ENCODE measurements around the gene MRPS7.
"Not testable (repeated sequence)": the region's sequence is repeated elsewhere in the genome, so short reads cannot be mapped to it uniquely, and the experiment has no call there.

Gene MRPS7

DNA sequence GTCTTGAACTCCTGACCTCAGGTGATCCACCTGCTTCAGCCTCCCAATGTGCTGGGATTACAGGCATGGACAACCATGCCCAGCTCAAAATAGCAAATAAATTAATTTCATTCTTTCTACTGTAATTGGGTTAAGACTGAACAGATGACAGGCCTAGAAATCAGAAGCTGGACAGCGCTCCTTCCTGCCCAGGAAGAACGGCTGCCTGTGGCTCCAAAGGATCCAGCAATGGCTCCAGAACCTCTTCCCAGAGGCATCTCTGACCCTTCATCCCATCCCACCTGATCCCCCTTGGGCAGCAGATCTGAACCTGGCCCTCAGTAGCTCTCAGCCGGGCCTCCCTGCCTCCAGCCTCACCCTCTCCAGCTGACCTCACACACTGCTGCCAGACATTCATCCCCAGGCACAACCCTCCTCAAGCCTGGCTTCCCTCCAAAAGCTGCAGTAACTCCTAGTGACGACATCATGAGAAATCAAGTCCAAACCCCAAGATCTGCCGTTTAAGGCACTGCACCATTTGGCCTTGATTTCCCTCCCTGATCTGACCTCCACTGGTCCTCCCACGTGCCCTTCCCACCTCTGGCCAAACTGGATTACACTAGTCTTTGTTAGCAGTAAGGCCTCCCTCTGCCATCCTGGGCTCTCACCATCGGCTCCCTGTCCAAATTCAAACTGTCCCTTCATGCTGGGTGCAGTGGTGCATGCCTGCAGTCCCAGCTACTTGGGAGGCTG, 12.5 kb downstream of the MRPS7 start (continued):
- TF ChIP-seq, protein P1, sequence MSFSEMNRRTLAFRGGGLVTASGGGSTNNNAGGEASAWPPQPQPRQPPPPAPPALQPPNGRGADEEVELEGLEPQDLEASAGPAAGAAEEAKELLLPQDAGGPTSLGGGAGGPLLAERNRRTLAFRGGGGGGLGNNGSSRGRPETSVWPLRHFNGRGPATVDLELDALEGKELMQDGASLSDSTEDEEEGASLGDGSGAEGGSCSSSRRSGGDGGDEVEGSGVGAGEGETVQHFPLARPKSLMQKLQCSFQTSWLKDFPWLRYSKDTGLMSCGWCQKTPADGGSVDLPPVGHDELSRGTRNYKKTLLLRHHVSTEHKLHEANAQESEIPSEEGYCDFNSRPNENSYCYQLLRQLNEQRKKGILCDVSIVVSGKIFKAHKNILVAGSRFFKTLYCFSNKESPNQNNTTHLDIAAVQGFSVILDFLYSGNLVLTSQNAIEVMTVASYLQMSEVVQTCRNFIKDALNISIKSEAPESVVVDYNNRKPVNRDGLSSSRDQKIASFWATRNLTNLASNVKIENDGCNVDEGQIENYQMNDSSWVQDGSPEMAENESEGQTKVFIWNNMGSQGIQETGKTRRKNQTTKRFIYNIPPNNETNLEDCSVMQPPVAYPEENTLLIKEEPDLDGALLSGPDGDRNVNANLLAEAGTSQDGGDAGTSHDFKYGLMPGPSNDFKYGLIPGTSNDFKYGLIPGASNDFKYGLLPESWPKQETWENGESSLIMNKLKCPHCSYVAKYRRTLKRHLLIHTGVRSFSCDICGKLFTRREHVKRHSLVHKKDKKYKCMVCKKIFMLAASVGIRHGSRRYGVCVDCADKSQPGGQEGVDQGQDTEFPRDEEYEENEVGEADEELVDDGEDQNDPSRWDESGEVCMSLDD (tag by site-specific recombination; IDR thresholded peaks at IDR 0.05): peak; percentile 55; the same call in 1 of the 2 replicates
- TF ChIP-seq ZEB2 (tag by site-specific recombination; IDR thresholded peaks at IDR 0.05): 0 out of 2 replicates have a peak, but pooled peaks have one; percentile 21
- peak; percentile 62 for TF ChIP-seq ZFHX2 (tag by site-specific recombination; conservative IDR thresholded peaks at IDR 0.05)
- TF ChIP-seq KLF16 (tag by site-specific recombination; IDR thresholded peaks at IDR 0.05): peak; percentile 53
- TF ChIP-seq YY1 (tag by site-specific recombination; IDR thresholded peaks at IDR 0.05): no peak

DNA sequence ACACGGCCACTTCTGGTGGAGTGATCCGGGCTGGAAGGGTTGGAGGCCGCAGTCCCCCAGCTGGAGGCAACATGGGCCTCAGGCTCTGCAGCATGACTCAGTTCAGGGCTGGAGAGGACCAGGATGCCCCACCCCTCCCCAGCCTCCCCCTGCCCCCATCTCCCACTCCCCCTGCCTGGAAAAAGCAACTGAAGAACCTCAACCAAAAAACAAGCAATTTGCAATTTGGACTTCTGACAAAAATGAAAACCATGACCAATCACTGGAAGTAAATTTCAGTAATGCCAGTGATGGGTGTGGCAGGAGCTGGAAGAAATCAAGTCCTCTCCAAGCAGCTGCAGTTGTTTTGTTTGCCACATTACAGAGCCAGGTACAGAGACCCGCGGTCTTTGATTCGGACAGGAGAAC, 16.0 kb downstream of the MRPS7 start:
- Histone ChIP-seq H3K4me3 (ENCODE audit: low read depth, low read length) (no peak overlapping the region), H3K9me3 (ENCODE audit: control insufficient read depth, insufficient read depth, low read depth, low read length) (no peaks in the 10 kb centered on the region), H3K36me3 (ENCODE audit: control insufficient read depth in 2 of 2, insufficient read depth in 1 of 2, low read length in 2 of 2) (peaks cover 34 to 52% of the 10 kb centered on the region in 2 experiments; a peak in 2 of 3 replicates), H3K27ac (ENCODE audit: extremely low read depth, low read depth, low read length) (no peak overlapping the region), H3K4me1 (ENCODE audit: control insufficient read depth, insufficient read depth, low read length) (no peaks in the 10 kb centered on the region)
- no peak for TF ChIP-seq ZNF707 (tag by site-specific recombination; IDR thresholded peaks at IDR 0.05)
- TF ChIP-seq ZSCAN30 (tag by site-specific recombination; IDR thresholded peaks at IDR 0.05): no peak
- no peak for TF ChIP-seq ZNF792 (tag by site-specific recombination; IDR thresholded peaks at IDR 0.05)
- no peak for TF ChIP-seq ZNF248 (tag by site-specific recombination; IDR thresholded peaks at IDR 0.05)
- no peak for TF ChIP-seq ZNF48 (tag by site-specific recombination; IDR thresholded peaks at IDR 0.05)
- TF ChIP-seq, protein P2, sequence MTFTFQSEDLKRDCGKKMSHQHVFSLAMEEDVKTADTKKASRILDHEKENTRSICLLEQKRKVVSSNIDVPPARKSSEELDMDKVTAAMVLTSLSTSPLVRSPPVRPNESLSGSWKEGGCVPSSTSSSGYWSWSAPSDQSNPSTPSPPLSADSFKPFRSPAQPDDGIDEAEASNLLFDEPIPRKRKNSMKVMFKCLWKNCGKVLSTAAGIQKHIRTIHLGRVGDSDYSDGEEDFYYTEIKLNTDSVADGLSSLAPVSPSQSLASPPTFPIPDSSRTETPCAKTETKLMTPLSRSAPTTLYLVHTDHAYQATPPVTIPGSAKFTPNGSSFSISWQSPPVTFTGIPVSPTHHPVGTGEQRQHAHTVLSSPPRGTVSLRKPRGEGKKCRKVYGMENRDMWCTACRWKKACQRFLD (tag by site-specific recombination; IDR thresholded peaks at IDR 0.05): no peak
- TF ChIP-seq ZNF571 (tag by site-specific recombination; IDR thresholded peaks at IDR 0.05): no peak
- TF ChIP-seq ZNF658 (tag by site-specific recombination; IDR thresholded peaks at IDR 0.05): no peak
- ChIA-PET POLR2A (interaction anchor here (0.6 to 3.7 kb wide), 4 partner anchors 8 to 145 kb away, joined by 3 to 27 read pairs (median 5); partner anchors contain the start of gene SLC25A19), CTCF (interaction anchor here (0.6 kb wide), 1 partner anchor 486 kb away, joined by 3 read pairs; no protein-coding TSS in a partner anchor)

DNA sequence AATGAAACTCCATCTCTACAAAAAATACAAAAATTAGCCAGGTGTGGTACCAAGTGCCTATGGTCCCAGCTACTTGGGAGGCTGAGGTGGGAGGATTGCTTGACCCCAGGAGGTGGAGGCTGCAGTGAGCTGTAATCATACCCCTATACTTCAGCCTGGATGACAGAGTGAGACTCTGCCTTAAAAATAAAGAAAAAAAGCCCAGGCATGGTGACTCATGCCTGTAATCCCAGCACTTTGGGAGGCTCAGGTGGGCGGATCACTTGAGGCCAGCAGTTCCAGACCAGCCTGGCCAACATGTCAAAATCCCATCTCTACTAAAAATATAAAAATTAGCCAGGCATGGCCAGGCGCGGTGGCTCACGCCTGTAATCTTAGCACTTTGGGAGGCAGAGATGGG, 18.5 kb downstream of the MRPS7 start:
- TF ChIP-seq ZNF600 (tag by site-specific recombination; IDR thresholded peaks at IDR 0.05): peak; percentile 87
- peak; percentile 23; the same call in 1 of the 2 replicates for TF ChIP-seq KLF1 (tag by site-specific recombination; IDR thresholded peaks at IDR 0.05)
- TF ChIP-seq SP7 (tag by site-specific recombination; IDR thresholded peaks at IDR 0.05): peak; percentile 75
- 0 out of 2 replicates have a peak, but pooled peaks have one; percentile 15 for TF ChIP-seq WT1 (tag by site-specific recombination; IDR thresholded peaks at IDR 0.05)
- peak; percentile 48; the same call in 1 of the 2 replicates for TF ChIP-seq EGR2 (tag by site-specific recombination; IDR thresholded peaks at IDR 0.05; ENCODE audit: low read depth)
- 0 out of 2 replicates have a peak, but pooled peaks have one; percentile 27 for TF ChIP-seq GLIS1 (tag by site-specific recombination; IDR thresholded peaks at IDR 0.05)
- peak; percentile 32; the same call in 1 of the 2 replicates for TF ChIP-seq SP3 (tag by site-specific recombination; IDR thresholded peaks at IDR 0.05)
- TF ChIP-seq, protein P3, sequence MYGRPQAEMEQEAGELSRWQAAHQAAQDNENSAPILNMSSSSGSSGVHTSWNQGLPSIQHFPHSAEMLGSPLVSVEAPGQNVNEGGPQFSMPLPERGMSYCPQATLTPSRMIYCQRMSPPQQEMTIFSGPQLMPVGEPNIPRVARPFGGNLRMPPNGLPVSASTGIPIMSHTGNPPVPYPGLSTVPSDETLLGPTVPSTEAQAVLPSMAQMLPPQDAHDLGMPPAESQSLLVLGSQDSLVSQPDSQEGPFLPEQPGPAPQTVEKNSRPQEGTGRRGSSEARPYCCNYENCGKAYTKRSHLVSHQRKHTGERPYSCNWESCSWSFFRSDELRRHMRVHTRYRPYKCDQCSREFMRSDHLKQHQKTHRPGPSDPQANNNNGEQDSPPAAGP (tag by site-specific recombination; IDR thresholded peaks at IDR 0.05): 0 out of 2 replicates have a peak, but pooled peaks have one; percentile 36
- TF ChIP-seq KLF9 (tag by site-specific recombination; IDR thresholded peaks at IDR 0.05; ENCODE audit: low read depth): 0 out of 2 replicates have a peak, but pooled peaks have one; percentile 14
- TF ChIP-seq ZFHX2 (tag by site-specific recombination; conservative IDR thresholded peaks at IDR 0.05): peak; percentile 62; the same call in 1 of the 2 replicates
- H3K4me1 ChIP-seq (ENCODE audit: control insufficient read depth, insufficient read depth, low read length); H3K9me3 ChIP-seq (ENCODE audit: control insufficient read depth, insufficient read depth, low read depth, low read length); H3K27ac ChIP-seq (ENCODE audit: extremely low read depth, low read depth, low read length); H3K4me3 ChIP-seq (ENCODE audit: low read depth, low read length): not testable (repeated sequence)
- POLR2A ChIA-PET: interaction anchor here (0.7 to 2.0 kb wide), 3 partner anchors 9 to 68 kb away, joined by 3 to 9 read pairs (median 7); partner anchors contain the start of genes MIF4GD and SLC25A19
- CTCF ChIA-PET: interaction anchor here (1.0 to 2.5 kb wide), 2 partner anchors 9 kb away, joined by 4 to 14 read pairs; partner anchors contain the start of genes MIF4GD and SLC25A19
- H3K36me3 ChIP-seq (ENCODE audit: control insufficient read depth in 2 of 2, insufficient read depth in 1 of 2, low read length in 2 of 2): peaks cover 39 to 48% of the 10 kb centered on the region in 2 experiments; a peak in 2 of 3 replicates

Data from HEK293 (cell line).